HepG2 (cell line): ENCODE measurements around the gene TMEFF2.

Experiments used
- GABPA ChIP-seq, 2 experiments: IDR thresholded peaks; 2 replicates each; pipeline ENCODE4 v1.6.1; 2011 to 2016; ENCODE audit warnings: low read depth in 2 of 2, low read length in 1 of 2, missing biosample characterization in 1 of 2, missing genetic modification characterization in 1 of 2
- KDM1A ChIP-seq: IDR thresholded peaks from 2 replicates; pipeline ENCODE4 v1.6.1; 2016; ENCODE audit warnings: missing compliant biosample characterization
- KDM4B ChIP-seq: sonication (generic); formaldehyde crosslinking; IDR thresholded peaks from 2 replicates; pipeline ENCODE4 v1.4.0; 2020; ENCODE audit warnings: missing genetic modification reagents
- MXI1 ChIP-seq: IDR thresholded peaks from 3 replicates; pipeline ENCODE4 v1.6.1; 2012; ENCODE audit warnings: low read depth, low read length, inconsistent platforms, borderline replicate concordance
- POLR2A ChIP-seq, 2 experiments: IDR thresholded peaks; 2 replicates each; pipeline ENCODE4 v1.6.1; 2011; ENCODE audit warnings: low read depth in 2 of 2, low read length in 2 of 2, mild to moderate bottlenecking in 1 of 2, moderate library complexity in 1 of 2; ENCODE audit not compliant: insufficient read depth in 1 of 2
- SMAD3 ChIP-seq: sonication (generic); formaldehyde crosslinking; IDR thresholded peaks from 2 replicates; pipeline ENCODE4 v1.4.0; 2020; ENCODE audit warnings: missing genetic modification reagents
- THAP7 ChIP-seq: sonication (generic); formaldehyde crosslinking; IDR thresholded peaks from 2 replicates; pipeline ENCODE4 v1.8.1; 2023; ENCODE audit warnings: mild to moderate bottlenecking, missing genetic modification reagents
- ZBTB38 ChIP-seq: sonication (generic); formaldehyde crosslinking; IDR thresholded peaks from 2 replicates; pipeline ENCODE4 v1.5.1; 2020; ENCODE audit warnings: mild to moderate bottlenecking, missing genetic modification reagents
- ZNF34 ChIP-seq: sonication (generic); formaldehyde crosslinking; IDR thresholded peaks from 2 replicates; pipeline ENCODE4 v1.4.0; 2020; ENCODE audit warnings: mild to moderate bottlenecking, missing genetic modification reagents, borderline replicate concordance

GRCh38 chr2:192159736-192160135 is 35.0 kb downstream of the TMEFF2 start:
- no peak for TF ChIP-seq GABPA (IDR thresholded peaks at IDR 0.05; ENCODE audit: low read depth, low read length)
- TF ChIP-seq GABPA (CRISPR knock-in tag; IDR thresholded peaks at IDR 0.05; ENCODE audit: low read depth) = no peak
- TF ChIP-seq SMAD3 (CRISPR knock-in tag) = no peak
- TF ChIP-seq ZNF34 (CRISPR knock-in tag) = no peak
- TF ChIP-seq MXI1 = no peak
- no peak for TF ChIP-seq THAP7 (CRISPR knock-in tag)
- TF ChIP-seq POLR2A (IDR thresholded peaks at IDR 0.05; ENCODE audit: insufficient read depth in 1 of 2, low read depth in 2 of 2, low read length in 2 of 2) = no peak
- no peak for TF ChIP-seq ZBTB38
- no peak for TF ChIP-seq KDM1A
- TF ChIP-seq KDM4B = no peak
